Adrenal gland (tissue), 5 donors: ENCODE data around the gene MAT1A.

Experiments used
- CTCF ChIP-seq, 6 experiments: fragments of 450-650 bp in 4 of 6; fragments of 200-600 bp in 2 of 6; sonication (generic) in 1 of 6; IDR thresholded peaks; 1 replicate in 5 of 6; 2 replicates in 1 of 6; pipeline versions ENCODE4 v1.5.1 to v1.8.0; 2016 to 2021; ENCODE audit warnings: antibody characterized with exemption in 6 of 6, mild to moderate bottlenecking in 2 of 6, moderate library complexity in 1 of 6
- POLR2A ChIP-seq, 2 donors: fragments of 450-650 bp; IDR thresholded peaks; one replicate each; pipeline ENCODE4 v1.6.1; 2017; ENCODE audit warnings: antibody characterized with exemption in 2 of 2, mild to moderate bottlenecking in 2 of 2, moderate library complexity in 1 of 2
- donor health status: DM: no; HTN: no; CAD: no.

GRCh38 chr10:80279146-80279545 is 10.3 kb downstream of the MAT1A start:
- no peak for TF ChIP-seq CTCF (IDR thresholded peaks at IDR 0.05)
- TF ChIP-seq POLR2A (IDR thresholded peaks at IDR 0.05): no peak
